ENCODE data around the gene DPY19L3. TPM values are rescaled to one million over a fixed set of nuclear protein-coding genes. Genes with fewer than 3 reads are reported as not detected.
"Not testable (repeated sequence)": the region's sequence is repeated elsewhere in the genome, so short reads cannot be mapped to it uniquely, and the experiment has no call there.

DPY19L3 gene
- total and polyA plus RNA-seq, 2 experiments from 2014 or later, result 12.5 to 64.3 TPM

DNA sequence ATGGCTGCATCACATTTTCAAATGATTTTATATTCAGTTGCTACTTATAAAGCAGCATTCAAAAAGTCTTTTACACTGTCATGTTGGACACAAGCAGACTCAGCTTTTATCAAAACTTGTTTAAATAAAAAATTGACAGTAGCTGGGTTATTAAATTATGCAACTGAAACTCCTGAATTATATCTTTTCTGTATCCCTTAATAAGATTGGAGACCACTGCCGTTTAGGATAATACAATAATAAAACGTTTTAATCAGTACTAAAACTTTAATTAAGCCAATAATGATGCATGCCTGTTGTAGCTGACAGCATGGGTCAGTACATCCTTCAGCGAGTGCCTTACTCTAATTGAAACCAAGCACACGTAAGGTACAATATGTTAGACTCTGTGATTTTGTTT lies 78.0 kb downstream of the DPY19L3 start:
- no peak overlapping the region for H3K4me3 ChIP-seq

DNA sequence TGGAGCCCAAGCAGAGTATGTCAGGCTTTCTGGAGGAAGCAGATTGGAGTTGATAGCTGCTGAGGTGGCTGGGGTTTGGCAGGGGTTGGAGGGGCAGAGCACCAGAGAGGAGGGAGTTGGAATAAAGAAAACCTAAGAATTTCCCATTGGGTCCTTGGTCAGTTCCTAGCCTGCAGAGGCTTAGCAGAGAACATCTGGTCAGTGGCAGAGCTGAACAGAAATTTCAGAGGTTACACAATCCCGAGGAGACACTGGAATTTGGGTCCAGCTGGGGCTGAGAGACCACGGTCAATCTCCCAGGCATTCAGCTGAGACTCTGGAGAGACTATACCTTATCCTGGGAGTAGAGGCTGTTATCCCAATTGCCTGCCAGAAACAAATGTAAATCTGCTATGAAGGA lies 84.4 kb downstream of the DPY19L3 start:
- H3K9me3 ChIP-seq (ENCODE audit: low read depth), result no peaks in the 10 kb centered on the region
- H3K4me1 ChIP-seq (ENCODE audit: low read depth), result no peaks in the 10 kb centered on the region
- no peaks in the 10 kb centered on the region for H3K27me3 ChIP-seq
- no peak overlapping the region for H3K4me3 ChIP-seq
- TF ChIP-seq, protein P1, sequence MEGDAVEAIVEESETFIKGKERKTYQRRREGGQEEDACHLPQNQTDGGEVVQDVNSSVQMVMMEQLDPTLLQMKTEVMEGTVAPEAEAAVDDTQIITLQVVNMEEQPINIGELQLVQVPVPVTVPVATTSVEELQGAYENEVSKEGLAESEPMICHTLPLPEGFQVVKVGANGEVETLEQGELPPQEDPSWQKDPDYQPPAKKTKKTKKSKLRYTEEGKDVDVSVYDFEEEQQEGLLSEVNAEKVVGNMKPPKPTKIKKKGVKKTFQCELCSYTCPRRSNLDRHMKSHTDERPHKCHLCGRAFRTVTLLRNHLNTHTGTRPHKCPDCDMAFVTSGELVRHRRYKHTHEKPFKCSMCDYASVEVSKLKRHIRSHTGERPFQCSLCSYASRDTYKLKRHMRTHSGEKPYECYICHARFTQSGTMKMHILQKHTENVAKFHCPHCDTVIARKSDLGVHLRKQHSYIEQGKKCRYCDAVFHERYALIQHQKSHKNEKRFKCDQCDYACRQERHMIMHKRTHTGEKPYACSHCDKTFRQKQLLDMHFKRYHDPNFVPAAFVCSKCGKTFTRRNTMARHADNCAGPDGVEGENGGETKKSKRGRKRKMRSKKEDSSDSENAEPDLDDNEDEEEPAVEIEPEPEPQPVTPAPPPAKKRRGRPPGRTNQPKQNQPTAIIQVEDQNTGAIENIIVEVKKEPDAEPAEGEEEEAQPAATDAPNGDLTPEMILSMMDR (IDR thresholded peaks at IDR 0.05; ENCODE audit: low read depth, low read length), result no peak
- H3K36me3 ChIP-seq, result peaks cover 11% of the 10 kb centered on the region
- peak in 1 of 2 donors; percentile 26 for DNase-seq (ENCODE audit: low read depth in 1 of 2, low spot score in 1 of 2)
- H3K27ac ChIP-seq, result no peak overlapping the region

More for the DNA sequence above, 78.0 kb downstream of the DPY19L3 start:
- H3K27me3 ChIP-seq, result no peaks in the 10 kb centered on the region
- no peaks in the 10 kb centered on the region for H3K4me1 ChIP-seq (ENCODE audit: low read depth)
- H3K9me3 ChIP-seq (ENCODE audit: low read depth), result no peaks in the 10 kb centered on the region
- no peak for DNase-seq (ENCODE audit: low read depth in 1 of 2, low spot score in 1 of 2)
- peaks cover 57% of the 10 kb centered on the region for H3K36me3 ChIP-seq
- TF ChIP-seq, protein P1 (IDR thresholded peaks at IDR 0.05; ENCODE audit: low read depth, low read length), result no peak
- no peak overlapping the region for H3K27ac ChIP-seq

DNA sequence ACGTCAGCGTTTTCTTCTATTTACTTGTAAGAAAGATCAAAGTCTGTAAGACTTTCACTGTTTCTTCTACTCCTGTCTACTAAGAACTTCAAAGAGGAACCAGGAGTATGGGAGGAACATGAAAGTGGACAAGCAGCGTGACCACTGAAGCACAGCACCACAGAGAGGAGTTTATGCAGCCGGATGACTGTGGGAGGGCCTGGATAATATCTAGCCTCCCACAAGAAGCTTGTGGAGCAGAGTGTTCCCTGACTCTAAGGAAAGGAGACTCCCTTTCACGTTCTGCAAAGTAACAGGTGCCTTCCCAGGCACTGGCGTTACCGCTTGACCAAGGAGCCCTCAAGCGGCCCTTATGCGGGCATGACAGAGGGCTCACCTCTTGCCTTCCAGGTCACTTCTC lies 91.8 kb downstream of the DPY19L3 start:
- Histone ChIP-seq H3K27ac (no peak overlapping the region), H3K9me3 (ENCODE audit: low read depth) (no peaks in the 10 kb centered on the region), H3K4me3 (no peak overlapping the region), H3K4me1 (ENCODE audit: low read depth) (peaks cover 7% of the 10 kb centered on the region), H3K27me3 (no peaks in the 10 kb centered on the region), H3K36me3 (no peaks in the 10 kb centered on the region)
- DNase-seq (ENCODE audit: low read depth in 1 of 2, low spot score in 1 of 2), result no peak
- TF ChIP-seq, protein P1 (IDR thresholded peaks at IDR 0.05; ENCODE audit: low read depth, low read length), result no peak

DNA sequence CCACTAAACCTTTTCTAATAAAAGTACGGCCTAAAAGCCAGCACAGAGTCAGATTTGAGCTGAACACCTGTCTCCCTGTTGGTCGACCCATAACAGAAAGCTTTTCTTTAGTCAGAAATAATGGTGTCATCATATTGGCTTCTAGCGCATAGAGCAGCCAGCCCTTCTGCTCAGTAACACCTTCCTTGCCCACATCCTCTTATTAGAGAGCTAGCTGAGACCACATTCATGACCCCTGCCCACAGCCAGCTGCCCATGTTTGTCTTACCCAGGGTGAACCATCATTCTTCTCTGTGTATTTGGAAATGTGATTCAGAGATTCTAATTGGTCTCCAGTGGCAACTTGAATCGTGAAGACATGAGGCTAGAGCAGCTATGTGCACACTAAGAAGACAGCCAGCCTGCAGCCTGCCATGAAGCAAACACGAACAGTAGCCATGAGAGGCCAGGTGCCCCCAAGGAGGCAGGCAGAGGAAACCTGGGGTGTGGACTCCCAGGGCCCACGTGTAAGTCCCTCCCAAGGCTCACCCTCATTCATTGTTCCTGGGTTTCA lies 93.2 kb downstream of the DPY19L3 start:
- Histone ChIP-seq H3K4me3 (no peak overlapping the region), H3K27ac (no peak overlapping the region), H3K9me3 (ENCODE audit: low read depth) (no peaks in the 10 kb centered on the region), H3K27me3 (no peaks in the 10 kb centered on the region), H3K4me1 (ENCODE audit: low read depth) (peaks cover 7% of the 10 kb centered on the region), H3K36me3 (no peaks in the 10 kb centered on the region)
- TF ChIP-seq, protein P1 (IDR thresholded peaks at IDR 0.05; ENCODE audit: low read depth, low read length), result no peak
- DNase-seq (ENCODE audit: low read depth in 1 of 2, low spot score in 1 of 2), result no peak

DNA sequence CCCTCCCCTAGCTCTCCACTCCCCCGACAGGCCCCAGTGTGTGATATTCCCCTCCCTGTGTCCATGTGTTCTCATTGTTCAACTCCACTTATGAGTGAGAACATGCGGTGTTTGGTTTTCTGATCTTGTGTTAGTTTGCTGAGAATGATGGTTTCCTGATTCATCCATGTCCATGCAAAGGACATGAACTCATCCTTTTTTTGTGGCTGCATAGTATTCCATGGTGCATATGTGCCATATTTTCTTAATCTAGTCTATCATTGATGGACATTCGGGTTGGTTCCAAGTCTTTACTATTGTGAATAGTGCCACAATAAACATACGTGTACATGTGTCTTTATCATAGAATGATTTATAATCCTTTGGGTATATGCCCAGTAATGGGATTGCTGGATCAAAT lies 106.9 kb downstream of the DPY19L3 start:
- not testable (repeated sequence) for H3K4me1 ChIP-seq (ENCODE audit: low read depth); H3K9me3 ChIP-seq (ENCODE audit: low read depth); H3K4me3 ChIP-seq; DNase-seq (ENCODE audit: low read depth in 1 of 2, low spot score in 1 of 2); H3K36me3 ChIP-seq; H3K27ac ChIP-seq; H3K27me3 ChIP-seq

DNA sequence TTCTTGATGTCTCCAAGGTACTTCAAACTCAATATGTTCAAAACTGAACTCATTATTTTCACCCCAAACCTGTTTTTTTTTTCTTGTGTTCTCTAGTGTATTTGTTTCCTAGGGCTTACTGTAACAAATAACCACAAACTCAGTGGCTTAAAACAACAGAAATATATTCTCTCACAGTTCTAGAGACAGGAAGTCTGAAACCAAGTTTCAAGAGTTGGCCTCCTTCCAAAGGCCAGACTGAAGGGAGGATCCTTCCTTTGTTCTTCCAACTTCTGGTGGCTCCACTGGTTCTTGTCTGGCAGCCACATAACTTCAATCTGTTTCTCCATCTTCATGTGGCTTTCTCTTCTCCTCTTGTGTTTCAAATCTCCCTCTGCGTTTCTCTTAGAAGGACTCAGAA lies 113.5 kb downstream of the DPY19L3 start:
- H3K36me3 ChIP-seq, result no peaks in the 10 kb centered on the region
- TF ChIP-seq, protein P1 (IDR thresholded peaks at IDR 0.05; ENCODE audit: low read depth, low read length), result no peak
- DNase-seq (ENCODE audit: low read depth in 1 of 2, low spot score in 1 of 2), result peak in 1 of 2 donors; percentile 35

More for the DNA sequence above, 113.5 kb downstream of the DPY19L3 start:
- Histone ChIP-seq H3K9me3 (ENCODE audit: low read depth) (no peaks in the 10 kb centered on the region), H3K4me3 (no peak overlapping the region), H3K27ac (no peak overlapping the region), H3K27me3 (no peaks in the 10 kb centered on the region), H3K4me1 (ENCODE audit: low read depth) (no peaks in the 10 kb centered on the region)
